HCT116 (cell line): ENCODE measurements around the gene CACNA1G. TPM values are rescaled to one million over a fixed set of nuclear protein-coding genes. Genes with fewer than 3 reads are reported as not detected.

Experiments
- ATAC-seq: fragments of 200-7000 bp; cut with Tn5 transposase; 2 replicates; pipeline ENCODE4 v1.9.1; 2020; ENCODE audit warnings: mild to moderate bottlenecking, moderate library complexity
- BruUV-seq: library from RNA; stranded (reverse); fragments of 400-500 nt; replicated peaks from 2 replicates; lab custom pipeline; 2021; lab: Mats Ljungman, UMichigan
- CTCF ChIA-PET: fragments of 300-600 bp; sonication (Branson Sonifier 250); formaldehyde crosslinking; loops from one replicate; lab custom pipeline; 2021; ENCODE audit warnings: antibody characterized with exemption; lab: Charles Lee
- POLR2A ChIA-PET: fragments of 300-600, 350-600 bp; sonication (Branson Sonifier 250); formaldehyde crosslinking; loops from one replicate; lab custom pipeline; 2021; ENCODE audit warnings: antibody characterized with exemption; lab: Charles Lee
- RAD21 ChIA-PET, 2 experiments: fragments of 300-600 bp; sonication (Branson Sonifier 250); formaldehyde crosslinking; loops; one replicate each; lab custom pipeline; 2023; ENCODE audit warnings: low total read pairs in 2 of 2; ENCODE audit not compliant: uncharacterized antibody in 2 of 2, unreplicated experiment in 2 of 2, low non-redundant PET in 1 of 2; lab: Charles Lee
- DNase-seq: peaks from one replicate; pipeline ENCODE4 v3.0.0-alpha.2; 2010; ENCODE audit warnings: low read depth, low spot score
- H2AFZ ChIP-seq: fragments of 200-600 bp; shearing (Covaris generic), sonication (generic); 2 replicates; pipeline ENCODE4 v1.6.1; 2017; ENCODE audit warnings: low read depth, mixed run types, mixed read lengths, antibody characterized with exemption, low read length; ENCODE audit not compliant: poor library complexity, severe bottlenecking
- H3K27ac ChIP-seq: 2 replicates; pipeline ENCODE4 v1.5.1; 2012; ENCODE audit warnings: low read depth, low read length
- H3K27me3 ChIP-seq: fragments of 200-600 bp; sonication (generic); 2 replicates; pipeline ENCODE4 v1.6.1; 2016; ENCODE audit warnings: mixed run types, low read length, mixed read lengths; ENCODE audit not compliant: insufficient read depth
- H3K36me3 ChIP-seq, 2 experiments: fragments of 200-500 bp in 1 of 2; fragments of 200-600 bp in 1 of 2; sonication (Bioruptor generic) in 1 of 2; sonication (generic) in 1 of 2; 2 replicates each; pipeline versions ENCODE4 v1.5.1 to v1.6.1; 2014 to 2016; ENCODE audit warnings: low read length in 2 of 2, inconsistent platforms in 1 of 2, mixed read lengths in 1 of 2, mixed run types in 1 of 2; ENCODE audit not compliant: insufficient read depth in 2 of 2, control insufficient read depth in 1 of 2
- H3K4me1 ChIP-seq, 2 experiments: fragments of 200-600 bp in 1 of 2; sonication (generic) in 1 of 2; 2 replicates each; pipeline versions ENCODE4 v1.5.1 to v1.6.1; 2012 to 2017; ENCODE audit warnings: low read length in 2 of 2, inconsistent platforms in 1 of 2, mild to moderate bottlenecking in 1 of 2, mixed read lengths in 1 of 2, mixed run types in 1 of 2, moderate library complexity in 1 of 2; ENCODE audit not compliant: insufficient read depth in 2 of 2, control insufficient read depth in 1 of 2
- H3K4me2 ChIP-seq: fragments of 200-600 bp; sonication (generic); 2 replicates; pipeline ENCODE4 v1.6.1; 2017; ENCODE audit warnings: mixed run types, low read length, mixed read lengths
- H3K4me3 ChIP-seq, 2 experiments: fragments of 200-600 bp in 1 of 2; sonication (generic) in 1 of 2; replicated peaks in 1 of 2; 2 replicates each; pipeline ENCODE4 v1.5.1; 2011 to 2016; ENCODE audit warnings: low read length in 2 of 2, control low read depth in 1 of 2, low read depth in 1 of 2, mild to moderate bottlenecking in 1 of 2, mixed read lengths in 1 of 2, mixed run types in 1 of 2
- H3K79me2 ChIP-seq: fragments of 200-600 bp; sonication (generic); 2 replicates; pipeline ENCODE4 v1.6.1; 2017; ENCODE audit warnings: mild to moderate bottlenecking, mixed run types, low read length, moderate library complexity, mixed read lengths; ENCODE audit not compliant: insufficient read depth
- H3K9ac ChIP-seq: fragments of 200-600 bp; sonication (generic); 2 replicates; pipeline ENCODE4 v1.6.1; 2016; ENCODE audit warnings: low read length, mixed read lengths
- H3K9me2 ChIP-seq: fragments of 200-600 bp; sonication (generic), shearing (Covaris generic); 2 replicates; pipeline ENCODE4 v1.6.1; 2017; ENCODE audit warnings: mixed run types, mild to moderate bottlenecking, moderate library complexity; ENCODE audit not compliant: insufficient read depth
- H3K9me3 ChIP-seq, 2 experiments: fragments of 200-500 bp in 1 of 2; fragments of 200-600 bp in 1 of 2; sonication (Bioruptor generic) in 1 of 2; sonication (generic) in 1 of 2; 2 replicates each; pipeline ENCODE4 v1.6.1; 2014 to 2017; ENCODE audit warnings: low read length in 2 of 2, mixed read lengths in 2 of 2, inconsistent platforms in 1 of 2, low read depth in 1 of 2, mild to moderate bottlenecking in 1 of 2, mixed run types in 1 of 2, moderate library complexity in 1 of 2; ENCODE audit not compliant: control insufficient read depth in 1 of 2, insufficient read depth in 1 of 2
- H4K20me1 ChIP-seq: fragments of 200-600 bp; sonication (generic), shearing (Covaris generic); 2 replicates; pipeline ENCODE4 v1.6.1; 2017; ENCODE audit warnings: mixed run types, mild to moderate bottlenecking, moderate library complexity; ENCODE audit not compliant: insufficient read depth
- ATF3 ChIP-seq: IDR thresholded peaks from 2 replicates; pipeline ENCODE4 v1.6.1; 2012
- CEBPB ChIP-seq: IDR thresholded peaks from 2 replicates; pipeline ENCODE4 v1.6.1; 2012; ENCODE audit warnings: low read depth
- CTCF ChIP-seq, 3 experiments: fragments of 200-600 bp in 1 of 3; sonication (generic) in 1 of 3; IDR thresholded peaks in 2 of 3; conservative IDR thresholded peaks in 1 of 3; 2 replicates each; pipeline ENCODE4 v1.5.1; 2012 to 2017; ENCODE audit warnings: low read depth in 2 of 3, low read length in 2 of 3, antibody characterized with exemption in 1 of 3, borderline replicate concordance in 1 of 3, control low read depth in 1 of 3, mild to moderate bottlenecking in 1 of 3, mixed read lengths in 1 of 3, mixed run types in 1 of 3, moderate library complexity in 1 of 3; ENCODE audit not compliant: insufficient read depth in 1 of 3
- ELF1 ChIP-seq: IDR thresholded peaks from 2 replicates; pipeline ENCODE4 v1.6.1; 2012; ENCODE audit warnings: low read depth, borderline replicate concordance
- EZH2 ChIP-seq: fragments of 200-600 bp; sonication (generic); IDR thresholded peaks from 2 replicates; pipeline ENCODE4 v1.6.1; 2017; ENCODE audit warnings: antibody characterized with exemption, mixed run types
- POLR2A ChIP-seq: IDR thresholded peaks from 2 replicates; pipeline ENCODE4 v1.7.0; 2011; ENCODE audit warnings: borderline replicate concordance; ENCODE audit not compliant: insufficient read depth, insufficient read length; ENCODE audit errors: extremely low read depth
- POLR2AphosphoS5 ChIP-seq: IDR thresholded peaks from 2 replicates; pipeline ENCODE4 v1.6.1; 2011; ENCODE audit warnings: mild to moderate bottlenecking, low read depth, low read length, moderate library complexity
- RAD21 ChIP-seq: IDR thresholded peaks from 2 replicates; pipeline ENCODE4 v1.6.1; 2012; ENCODE audit warnings: low read depth, mild to moderate bottlenecking
- SIN3A ChIP-seq: IDR thresholded peaks from 2 replicates; pipeline ENCODE4 v1.6.1; 2012; ENCODE audit warnings: low read depth
- SP1 ChIP-seq: IDR thresholded peaks from 2 replicates; pipeline ENCODE4 v1.6.1; 2012; ENCODE audit warnings: low read depth
- SRF ChIP-seq: IDR thresholded peaks from 2 replicates; pipeline ENCODE4 v1.6.1; 2012; ENCODE audit warnings: low read depth
- YY1 ChIP-seq: IDR thresholded peaks from 2 replicates; pipeline ENCODE4 v1.6.1; 2011; ENCODE audit warnings: low read length, low read depth, moderate library complexity, mild to moderate bottlenecking; ENCODE audit not compliant: insufficient replicate concordance; ENCODE audit errors: extremely low read depth
- ZBTB33 ChIP-seq: IDR thresholded peaks from 2 replicates; pipeline ENCODE4 v1.6.1; 2011; ENCODE audit warnings: mild to moderate bottlenecking, low read length, moderate library complexity; ENCODE audit not compliant: insufficient replicate concordance; ENCODE audit errors: extremely low read depth
- ZNF274 ChIP-seq: fragments of 200-500 bp; sonication (Bioruptor generic); IDR thresholded peaks from 2 replicates; pipeline ENCODE4 v1.6.1; 2014; ENCODE audit warnings: mild to moderate bottlenecking, low read depth, low read length, inconsistent platforms
- intact Hi-C: fragments of 100-400 bp; cut with micrococcal nuclease; formaldehyde crosslinking; loops from 2 replicates; pipeline ENCODE4 v1.10.0; 2022
- total RNA-seq: library from RNA; stranded (reverse); gene quantifications from one replicate; pipeline ENCODE4 v1.2.1, GENCODE V29; 2021; ENCODE audit not compliant: unreplicated experiment

The CACNA1G gene
- total RNA-seq, 1 experiment from 2014 or later: 3.4 TPM

GRCh38 chr17:50524838-50525237 is 35.7 kb upstream of the CACNA1G start:
- DNase-seq (no peak), ATAC-seq (no peak)
- Histone ChIP-seq H3K9me2 (no peaks in the 10 kb centered on the region), H3K9me3 (no peaks in the 10 kb centered on the region), H3K79me2 (no peaks in the 10 kb centered on the region), H2AFZ (no peak overlapping the region), H3K36me3 (no peaks in the 10 kb centered on the region), H3K4me2 (no peak overlapping the region), H4K20me1 (no peaks in the 10 kb centered on the region), H3K4me3 (no peak overlapping the region), H3K27ac (no peak overlapping the region), H3K4me1 (no peaks in the 10 kb centered on the region), H3K27me3 (no peaks in the 10 kb centered on the region), H3K9ac (no peak overlapping the region)
- intact Hi-C loops: no loop called here
- no TSS peak for BruUV-seq
- ChIA-PET CTCF (no interaction called here), POLR2A (no interaction called here), RAD21 (no interaction called here)
- TF ChIP-seq ELF1 (no peak), SP1 (no peak), POLR2AphosphoS5 (no peak), SRF (no peak), ZBTB33 (no peak), CTCF (IDR thresholded peaks at IDR 0.05 in 2 of 3, conservative IDR thresholded peaks at IDR 0.05 in 1 of 3; ENCODE audit: borderline replicate concordance in 1 of 3, insufficient read depth in 1 of 3, low read depth in 2 of 3, low read length in 2 of 3) (no peak), ZNF274 (no peak), EZH2 (no peak), ATF3 (no peak), RAD21 (no peak), CEBPB (no peak), YY1 (no peak), POLR2A (no peak), SIN3A (no peak)
